Left cardiac atrium (tissue), 4 donors: ENCODE measurements around the gene ANKRD28. TPM values are rescaled to one million over a fixed set of nuclear protein-coding genes. Genes with fewer than 3 reads are reported as not detected.
A peak's percentile ranks its signal among the peaks of the same experiment; 100 is the strongest.
"Not testable (repeated sequence)": the region's sequence is repeated elsewhere in the genome, so short reads cannot be mapped to it uniquely, and the experiment has no call there.

ENCODE experiments used
- ATAC-seq, 2 donors: fragments of 200-7000 bp; cut with Tn5 transposase; one replicate each; pipeline ENCODE4 v1.9.1; 2020; ENCODE audit warnings: mild to moderate bottlenecking in 2 of 2, moderate library complexity in 2 of 2
- DNase-seq: peaks from one replicate; pipeline ENCODE4 v3.0.0-alpha.2; 2020
- intact Hi-C, 2 donors: fragments of 100-400 bp; cut with DNase I; formaldehyde crosslinking; loops; one replicate each; pipeline versions ENCODE4 v1.14.1 to v1.15.1; 2022 to 2023
- microRNA-seq, 2 donors: library from miRNA; unstranded; fragments of <30 nt; microRNA quantifications; one replicate each; pipeline ENCODE4 v1.2.0, GENCODE V29; 2020
- total RNA-seq, 2 donors: library from RNA; stranded (reverse); fragmentation: NEBNext Ultra II Directional; extraction: Animal tissue kit (Norgen Biotek cat#: 25700); gene quantifications; one replicate each; pipeline ENCODE4 v1.2.1, GENCODE V29; 2021
- donor health status: DM: no; HTN: yes; CAD: no.
- donor health status: DM: no; HTN: yes; CAD: no; lungs with severe emphysema.
- donor health status: DM: yes; HTN: yes; CAD: no.
- donor health status: Dilated cardiomyopathy.

ANKRD28 gene
- total RNA-seq, 2 donors from 2014 or later: 11.1 to 13.0 TPM

DNA sequence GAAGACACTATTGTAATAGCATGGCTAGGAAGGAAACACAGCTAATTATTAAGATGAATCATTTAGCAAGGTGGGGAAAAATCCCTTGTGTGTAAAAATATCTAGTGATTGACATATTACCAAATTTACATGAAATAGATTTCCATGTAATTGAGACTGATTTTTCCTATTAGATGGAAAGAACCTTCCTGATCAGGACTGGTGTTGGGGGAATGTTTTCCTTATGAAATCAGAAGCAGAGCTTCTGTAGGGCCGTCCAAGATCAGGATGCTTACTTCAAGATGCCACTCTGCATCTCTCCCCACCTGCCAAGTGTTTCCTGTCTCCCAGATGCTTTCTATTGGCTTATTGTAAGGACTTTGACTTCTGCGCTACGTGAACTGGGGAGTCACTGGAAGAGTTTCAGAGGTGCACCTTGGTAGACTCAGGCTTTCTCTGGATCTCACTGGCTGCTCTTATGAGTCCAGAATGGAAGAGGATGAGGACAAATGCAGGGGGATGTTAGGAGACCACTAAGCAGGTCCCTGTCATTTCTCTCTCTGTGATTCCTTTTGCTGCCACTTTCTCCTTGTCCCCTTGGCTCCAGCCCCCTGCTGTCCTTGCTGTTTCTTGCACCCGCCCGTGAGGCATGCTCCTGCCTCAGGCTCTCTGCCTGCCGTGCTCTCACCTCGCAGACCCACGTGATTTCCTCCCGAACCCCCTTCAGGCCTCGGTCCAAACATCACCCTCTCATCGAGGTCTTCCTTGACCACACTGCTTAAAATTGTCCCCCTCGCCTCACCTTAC is 166.2 kb downstream of the ANKRD28 start:
- ATAC-seq: no peak

DNA sequence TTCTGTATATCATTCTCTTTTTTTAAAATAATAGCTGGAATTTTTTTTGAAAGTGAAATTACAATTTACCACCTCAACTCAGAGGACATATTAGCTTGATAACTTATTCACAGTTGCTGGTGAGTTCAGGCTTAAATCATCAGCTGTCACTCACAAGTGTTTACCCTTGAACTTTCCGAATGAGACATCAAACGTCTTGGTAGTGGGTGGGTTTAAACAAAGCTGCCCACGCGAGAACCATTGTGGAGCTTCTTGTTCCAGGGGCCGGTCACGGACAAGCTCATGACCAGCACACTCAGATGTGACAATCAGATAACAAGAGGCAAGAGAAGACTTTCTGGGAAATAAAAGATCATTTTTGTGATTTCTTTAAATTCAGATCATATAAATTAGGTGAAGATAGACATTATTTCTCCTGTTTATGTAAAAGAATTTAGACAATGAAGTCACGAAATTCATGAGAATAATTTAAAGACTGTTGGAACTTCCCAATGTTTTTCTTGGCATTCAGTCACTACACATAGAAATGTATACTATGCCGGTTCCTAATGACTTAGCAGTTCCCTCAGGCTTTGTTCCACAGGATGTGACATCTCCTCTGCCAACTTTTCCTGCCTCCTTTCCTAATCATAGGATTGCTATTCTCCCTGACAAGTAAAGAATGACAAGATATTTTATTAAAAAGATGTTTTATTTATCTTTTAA is 167.0 kb downstream of the ANKRD28 start:
- intact Hi-C loops: loop anchor here (2.0 to 5.0 kb wide), 2 partner anchors 177 to 180 kb away; no protein-coding TSS in a partner anchor
- DNase-seq: no peak
- peak; percentile 31 to 39 for ATAC-seq

More for the DNA sequence above, 166.2 kb downstream of the ANKRD28 start:
- intact Hi-C loops: loop anchor here (2.0 to 5.0 kb wide), 2 partner anchors 176 to 179 kb away; no protein-coding TSS in a partner anchor
- no peak for DNase-seq

DNA sequence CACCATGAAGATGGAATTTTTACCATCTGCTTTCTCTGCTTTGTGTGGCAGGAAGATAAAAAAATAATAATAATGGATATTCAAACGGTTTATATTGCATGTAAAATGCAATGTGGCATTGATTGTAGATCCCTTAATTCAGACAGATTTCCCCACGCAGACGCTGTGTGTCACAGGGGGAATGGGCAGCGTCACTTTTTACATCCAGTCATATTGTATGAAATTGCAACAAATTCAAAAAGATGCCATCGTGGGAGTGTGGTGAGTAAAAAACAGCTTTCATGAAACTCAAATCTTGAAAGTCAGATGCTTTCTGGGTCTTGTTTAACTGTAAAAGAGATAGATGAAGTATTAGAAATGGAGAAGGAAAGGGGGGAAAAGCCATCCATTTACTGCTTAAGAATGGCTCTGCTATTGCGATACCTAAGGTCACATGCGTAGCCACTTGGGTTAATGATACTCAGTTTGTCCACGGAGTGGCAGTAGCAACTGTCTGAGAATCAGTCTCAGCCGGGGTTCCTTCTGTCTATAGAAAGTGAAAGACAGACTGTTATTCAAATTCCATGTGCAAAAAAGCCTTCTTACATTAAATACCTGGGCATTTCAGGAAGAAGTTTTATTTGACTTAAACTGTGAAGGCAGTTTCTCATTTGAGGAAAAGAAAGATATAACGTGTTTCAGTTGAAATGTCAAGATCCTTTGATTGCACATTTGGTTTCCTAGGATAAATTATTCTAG is 167.8 kb downstream of the ANKRD28 start:
- peak; percentile 47 for DNase-seq
- ATAC-seq: peak; percentile 93 to 94
- intact Hi-C loops: loop anchor here (2.0 to 10.0 kb wide), 3 partner anchors 177 to 615 kb away; no protein-coding TSS in a partner anchor

DNA sequence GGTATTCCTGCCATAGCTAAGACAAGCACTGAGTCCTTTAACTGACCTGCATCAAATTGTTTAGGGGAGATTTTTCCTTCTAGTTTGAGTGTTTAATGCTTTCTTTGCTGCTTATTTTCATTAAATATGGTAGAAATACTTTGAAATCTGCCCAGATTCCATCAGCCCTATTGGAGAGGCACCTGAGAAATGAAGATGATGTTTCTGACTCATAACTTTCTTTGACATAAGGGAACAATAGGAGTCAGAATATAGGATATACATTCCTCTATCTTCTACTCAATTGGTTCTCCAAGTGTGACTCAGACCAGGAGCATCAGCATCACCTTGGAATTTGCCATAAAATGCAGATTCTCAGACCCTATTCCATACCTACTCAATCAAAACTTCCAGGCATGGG is 168.8 kb downstream of the ANKRD28 start:
- ATAC-seq (no peak), DNase-seq (no peak)
- intact Hi-C loops: loop anchor here (10.0 kb wide), 1 partner anchor 616 kb away; no protein-coding TSS in a partner anchor

DNA sequence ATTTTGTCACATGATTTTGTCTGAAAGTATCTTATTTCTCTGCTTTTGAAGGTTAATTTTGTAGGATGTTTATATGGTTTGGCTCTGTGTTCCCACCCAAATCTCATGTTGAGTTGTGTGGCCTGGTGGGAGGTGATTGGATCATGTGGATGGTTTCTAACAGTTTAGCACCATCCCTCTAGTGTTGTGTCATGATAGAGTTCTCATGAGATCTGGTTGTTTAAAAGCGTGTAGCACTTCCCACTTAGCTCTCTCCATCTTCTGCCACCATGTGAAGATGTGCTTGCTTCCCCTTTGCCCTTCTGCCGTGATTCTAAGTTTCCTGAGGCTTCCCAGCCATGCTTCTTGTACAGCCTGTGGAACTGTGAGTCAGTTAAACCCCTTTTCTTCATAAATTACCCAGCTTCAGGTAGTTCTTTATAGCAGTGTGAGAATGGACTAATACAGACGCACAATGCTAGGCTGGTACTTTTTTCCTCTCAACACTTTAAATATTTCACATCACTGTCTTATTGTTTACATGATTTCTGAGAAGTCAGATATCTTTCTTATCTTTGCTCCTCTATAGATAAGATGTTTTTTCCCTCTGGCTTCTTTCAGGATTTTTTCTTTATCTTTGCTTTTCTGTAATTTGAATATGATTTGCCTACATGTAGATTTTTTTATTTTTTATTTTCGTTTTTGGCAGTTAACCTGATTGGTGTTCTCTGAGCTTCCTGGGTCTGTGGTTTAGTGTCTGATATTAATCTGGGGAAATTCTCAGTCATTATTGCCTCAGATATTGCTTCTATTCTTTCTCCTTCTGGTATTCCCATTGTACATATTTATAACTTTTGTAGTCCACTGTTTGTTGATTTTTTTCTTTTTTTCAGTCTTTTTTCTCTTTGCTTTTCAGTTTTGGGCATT is 174.0 kb downstream of the ANKRD28 start:
- no peak for DNase-seq
- intact Hi-C loops: loop anchor here (10.0 kb wide), 1 partner anchor 621 kb away; no protein-coding TSS in a partner anchor

DNA sequence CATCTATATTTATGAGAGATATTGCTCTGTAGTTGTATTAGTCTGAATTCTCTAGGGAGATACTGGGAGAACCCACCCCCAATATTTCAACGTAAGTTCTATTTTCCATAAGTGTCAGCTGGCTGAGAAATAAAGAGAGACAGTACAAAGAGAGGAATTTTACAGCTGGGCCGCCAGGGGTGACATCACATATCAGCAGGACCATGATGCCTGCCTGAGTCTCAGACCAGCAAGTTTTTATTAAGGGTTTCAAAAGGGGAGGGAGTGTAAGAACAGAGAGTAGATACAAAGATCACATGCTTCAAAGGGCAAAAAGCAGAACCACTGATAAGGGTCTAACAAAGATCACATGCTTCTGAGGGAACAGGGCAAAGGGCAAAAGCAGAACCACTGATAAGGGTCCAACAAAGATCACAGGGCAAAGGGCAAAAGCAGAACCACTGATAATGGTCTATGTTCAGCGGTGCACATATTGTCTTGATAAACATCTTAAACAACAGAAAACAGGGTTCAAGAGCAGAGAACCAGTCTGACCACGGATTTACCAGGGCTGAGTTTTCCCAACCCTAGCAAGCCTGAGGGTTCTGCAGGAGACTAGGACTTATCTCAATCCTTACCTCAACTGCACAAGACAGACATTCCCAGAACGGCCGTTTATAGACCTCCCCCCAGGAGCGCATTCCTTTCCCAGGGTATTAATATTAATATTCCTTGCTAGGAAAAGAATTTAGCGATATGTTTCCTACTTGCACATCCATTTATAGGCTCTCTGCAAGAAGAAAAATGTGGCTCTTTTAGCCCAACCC is 177.9 kb downstream of the ANKRD28 start:
- DNase-seq, ATAC-seq: not testable (repeated sequence)
- intact Hi-C loops: loop anchor here (10.0 kb wide), 1 partner anchor 625 kb away; no protein-coding TSS in a partner anchor

More for the DNA sequence above, 174.0 kb downstream of the ANKRD28 start:
- no peak for ATAC-seq

Small RNA genes within 50 kb of the gene (microRNA-seq; reads per million reads assigned to microRNA genes)
- gene MIR3134: 0 reads per million in 2 donors

Other genes with a start within 250 kb of the ANKRD28 start
- gene HACL1, start 196.4 kb downstream of the ANKRD28 start, total RNA-seq: 10 to 100 TPM; 11.0 to 13.2 TPM
- gene BTD, start 196.2 kb downstream of the ANKRD28 start, total RNA-seq: 10 to 100 TPM; 11.4 to 16.0 TPM